Measurements from ENCODE around the gene EXOC3L4. TPM values are rescaled to one million over a fixed set of nuclear protein-coding genes. Genes with fewer than 3 reads are reported as not detected.

The EXOC3L4 gene
- total and polyA plus RNA-seq, 2 donors (not counting 3 experiments of a cell fraction or from before 2014, with no cell fraction given): not detected

- CTCF ChIA-PET: interaction anchor here (7.3 to 7.9 kb wide), 2 partner anchors 38 to 190 kb away, joined by 219 to 257 read pairs; no protein-coding TSS in a partner anchor
- no peak for FAIRE-seq
These were observed 6.9 kb downstream of the EXOC3L4 start for GRCh38 chr14:103101257-103101962.

More at GRCh38 chr14:103101257-103101962, 6.9 kb downstream of the EXOC3L4 start:
- dilution Hi-C loops (cut with MboI; ENCODE audit: extremely low pct_ligation_motif_present, low sequenced_read_pairs) (no loop called here), intact Hi-C loops (cut with micrococcal nuclease) (loop anchor here (5.0 kb wide), 1 partner anchor 286 kb away; the partner anchor contains the start of gene MARK3)
- no peaks in the 10 kb centered on the region for H3K36me3 ChIP-seq (ENCODE audit: control insufficient read depth in 2 of 2, extremely low read depth in 1 of 2, insufficient read depth in 2 of 2, low read length in 2 of 2)
- H3K4me2 ChIP-seq (ENCODE audit: insufficient read depth, low read length): no peak overlapping the region
- peaks cover 28 to 29% of the 10 kb centered on the region in 2 experiments for H3K27me3 ChIP-seq (ENCODE audit: control insufficient read depth in 2 of 2, insufficient read depth in 2 of 2, low read length in 2 of 2)
- no peak overlapping the region for H3K9ac ChIP-seq (replicated peaks; ENCODE audit: extremely low read depth, insufficient read depth, low read length)
- H3K4me3 ChIP-seq (replicated peaks in 1 of 3; ENCODE audit: insufficient read depth in 1 of 3, low read depth in 1 of 3, low read length in 3 of 3): no peak overlapping the region
- TF ChIP-seq FOS (IDR thresholded peaks at IDR 0.05; ENCODE audit: borderline replicate concordance, insufficient read depth, low read length) (no peak), MYC (IDR thresholded peaks at IDR 0.05; ENCODE audit: low read depth, low read length) (no peak), GATA2 (IDR thresholded peaks at IDR 0.05; ENCODE audit: insufficient read depth, insufficient read length, low read depth, low read length) (no peak), POLR2A (IDR thresholded peaks at IDR 0.05; ENCODE audit: low read depth, low read length) (no peak), JUN (IDR thresholded peaks at IDR 0.05; ENCODE audit: borderline replicate concordance, insufficient read depth, insufficient read length, low read depth) (no peak), CTCF (IDR thresholded peaks at IDR 0.05; ENCODE audit: extremely low read depth in 1 of 2, insufficient read depth in 1 of 2, low read depth in 1 of 2, low read length in 2 of 2) (no peak), EZH2 (IDR thresholded peaks at IDR 0.05; ENCODE audit: borderline replicate concordance, low read depth, low read length, severe bottlenecking) (no peak), POLR2AphosphoS5 (IDR thresholded peaks at IDR 0.05; ENCODE audit: insufficient read depth, low read depth, low read length) (no peak), MAX (IDR thresholded peaks at IDR 0.05; ENCODE audit: insufficient read depth, insufficient read length) (no peak)
- no TSS peak for BruUV-seq (replicated peaks)
- H3K9me1 ChIP-seq (replicated peaks; ENCODE audit: control insufficient read depth, extremely low read depth, insufficient read depth, low read length): no peaks in the 10 kb centered on the region
- no peak overlapping the region for H2AFZ ChIP-seq (ENCODE audit: low read depth, low read length)
- no peak overlapping the region for H3K27ac ChIP-seq (ENCODE audit: insufficient read depth, low read depth, low read length)
- H3K4me1 ChIP-seq (ENCODE audit: control insufficient read depth, extremely low read depth, insufficient read depth, low read length): no peaks in the 10 kb centered on the region
- POLR2A ChIA-PET: no interaction called here
- no peaks in the 10 kb centered on the region for H3K9me3 ChIP-seq (replicated peaks; ENCODE audit: control insufficient read depth, insufficient read depth, low read length)
- H4K20me1 ChIP-seq (replicated peaks; ENCODE audit: control insufficient read depth, extremely low read depth, insufficient read depth, low read length): no peaks in the 10 kb centered on the region
- DNase-seq (ENCODE audit: low read depth, low spot score): no peak
- H3K79me2 ChIP-seq (ENCODE audit: control insufficient read depth, insufficient read depth, low read length): no peaks in the 10 kb centered on the region
